KMS-11 (cell line): Measurements from ENCODE around the gene DISP2.

Experiments
- H2AFZ ChIP-seq: fragments of 200-600 bp; sonication (generic); 2 replicates; pipeline ENCODE4 v1.6.1; 2016; ENCODE audit warnings: antibody characterized with exemption, mixed run types, low read depth
- H3K27ac ChIP-seq: fragments of 200-600 bp; sonication (generic); 2 replicates; pipeline ENCODE4 v1.6.1; 2016; ENCODE audit warnings: mild to moderate bottlenecking, mixed run types
- H3K27me3 ChIP-seq: fragments of 200-600 bp; sonication (generic); 2 replicates; pipeline ENCODE4 v1.6.1; 2017; ENCODE audit warnings: mild to moderate bottlenecking, low read depth, mixed run types, moderate library complexity; ENCODE audit not compliant: insufficient read depth
- H3K36me3 ChIP-seq: fragments of 200-600 bp; sonication (generic); 2 replicates; pipeline ENCODE4 v1.6.1; 2017; ENCODE audit warnings: mild to moderate bottlenecking, mixed run types; ENCODE audit not compliant: insufficient read depth
- H3K4me1 ChIP-seq: fragments of 200-600 bp; sonication (generic); 2 replicates; pipeline ENCODE4 v1.6.1; 2016; ENCODE audit warnings: mild to moderate bottlenecking, low read depth, mixed run types; ENCODE audit not compliant: poor library complexity, severe bottlenecking
- H3K4me2 ChIP-seq: fragments of 200-600 bp; sonication (generic); 2 replicates; pipeline ENCODE4 v1.7.0; 2016; ENCODE audit warnings: mild to moderate bottlenecking, mixed run types
- H3K4me3 ChIP-seq: fragments of 200-600 bp; sonication (generic); IDR thresholded peaks from 2 replicates; pipeline ENCODE4 v1.6.1; 2017; ENCODE audit warnings: low read depth, low read length, mixed read lengths; ENCODE audit not compliant: insufficient read depth
- H3K79me2 ChIP-seq: fragments of 200-600 bp; sonication (generic); 2 replicates; pipeline ENCODE4 v1.6.1; 2016; ENCODE audit warnings: low read depth, mixed run types; ENCODE audit not compliant: insufficient read depth
- H3K9ac ChIP-seq: fragments of 200-600 bp; sonication (generic); 2 replicates; pipeline ENCODE4 v1.6.1; 2016; ENCODE audit warnings: mild to moderate bottlenecking, mixed run types
- H4K20me1 ChIP-seq: fragments of 200-600 bp; sonication (generic); 2 replicates; pipeline ENCODE4 v1.6.1; 2016; ENCODE audit warnings: mild to moderate bottlenecking, mixed run types; ENCODE audit not compliant: insufficient read depth
- CTCF ChIP-seq: fragments of 200-600 bp; sonication (generic); conservative IDR thresholded peaks from 2 replicates; pipeline ENCODE4 v1.6.1; 2017; ENCODE audit warnings: low read depth, mild to moderate bottlenecking, antibody characterized with exemption, low read length, moderate library complexity, mixed read lengths

DISP2 gene

GRCh38 chr15:40327457-40327856 is 30.6 kb upstream of the DISP2 start:
- Histone ChIP-seq H4K20me1 (no peaks in the 10 kb centered on the region), H3K9ac (peak overlapping the region; percentile 65), H3K4me2 (peak overlapping the region; percentile 99), H2AFZ (no peak overlapping the region), H3K79me2 (peaks cover 31% of the 10 kb centered on the region), H3K36me3 (no peaks in the 10 kb centered on the region), H3K27me3 (no peaks in the 10 kb centered on the region), H3K4me1 (peaks cover 66% of the 10 kb centered on the region), H3K27ac (peak overlapping the region; percentile 97), H3K4me3 (no peak overlapping the region)
- no peak for TF ChIP-seq CTCF

GRCh38 chr15:40328176-40328575 is 29.8 kb upstream of the DISP2 start:
- Histone ChIP-seq H2AFZ (peak overlapping the region; percentile 30; the same call in 1 of the 2 replicates), H3K4me3 (no peak overlapping the region), H4K20me1 (no peaks in the 10 kb centered on the region), H3K27me3 (no peaks in the 10 kb centered on the region), H3K4me1 (peaks cover 61% of the 10 kb centered on the region), H3K79me2 (peaks cover 31% of the 10 kb centered on the region), H3K9ac (peak overlapping the region; percentile 65), H3K4me2 (peak overlapping the region; percentile 99), H3K36me3 (no peaks in the 10 kb centered on the region), H3K27ac (peak overlapping the region; percentile 97)
- TF ChIP-seq CTCF: no peak

GRCh38 chr15:40328751-40329150 is 29.3 kb upstream of the DISP2 start:
- Histone ChIP-seq H3K36me3 (no peaks in the 10 kb centered on the region), H3K9ac (peak overlapping the region; percentile 65), H3K4me2 (peak overlapping the region; percentile 99), H3K4me1 (peaks cover 61% of the 10 kb centered on the region), H2AFZ (peak overlapping the region; percentile 30; the same call in 1 of the 2 replicates), H3K4me3 (no peak overlapping the region), H4K20me1 (no peaks in the 10 kb centered on the region), H3K79me2 (peaks cover 31% of the 10 kb centered on the region), H3K27ac (peak overlapping the region; percentile 97), H3K27me3 (no peaks in the 10 kb centered on the region)
- TF ChIP-seq CTCF: no peak

- Histone ChIP-seq H3K4me2 (peak overlapping the region; percentile 99), H3K4me1 (peaks cover 61% of the 10 kb centered on the region), H4K20me1 (no peaks in the 10 kb centered on the region), H3K4me3 (no peak overlapping the region), H3K27ac (peak overlapping the region; percentile 97), H2AFZ (no peak overlapping the region), H3K9ac (no peak overlapping the region), H3K79me2 (peaks cover 24% of the 10 kb centered on the region), H3K36me3 (no peaks in the 10 kb centered on the region), H3K27me3 (no peaks in the 10 kb centered on the region)
- no peak for TF ChIP-seq CTCF
These were observed 28.2 kb upstream of the DISP2 start for GRCh38 chr15:40329804-40330203.
